Testis (tissue), 2 donors: ENCODE data around the gene DHDH.

ENCODE experiments used
- POLR2A ChIP-seq: fragments of 450-650 bp; IDR thresholded peaks from one replicate; pipeline ENCODE4 v1.6.1; 2017; ENCODE audit warnings: antibody characterized with exemption, mild to moderate bottlenecking, moderate library complexity
- TF ChIP-seq, protein P1 (sequence below), 3 experiments: fragments of 450-650 bp in 2 of 3; fragments of 200-600 bp in 1 of 3; sonication (generic) in 1 of 3; IDR thresholded peaks; one replicate each; pipeline ENCODE4 v1.5.1; 2016 to 2019; ENCODE audit warnings: antibody characterized with exemption in 3 of 3, mild to moderate bottlenecking in 2 of 3, moderate library complexity in 1 of 3

DNA sequence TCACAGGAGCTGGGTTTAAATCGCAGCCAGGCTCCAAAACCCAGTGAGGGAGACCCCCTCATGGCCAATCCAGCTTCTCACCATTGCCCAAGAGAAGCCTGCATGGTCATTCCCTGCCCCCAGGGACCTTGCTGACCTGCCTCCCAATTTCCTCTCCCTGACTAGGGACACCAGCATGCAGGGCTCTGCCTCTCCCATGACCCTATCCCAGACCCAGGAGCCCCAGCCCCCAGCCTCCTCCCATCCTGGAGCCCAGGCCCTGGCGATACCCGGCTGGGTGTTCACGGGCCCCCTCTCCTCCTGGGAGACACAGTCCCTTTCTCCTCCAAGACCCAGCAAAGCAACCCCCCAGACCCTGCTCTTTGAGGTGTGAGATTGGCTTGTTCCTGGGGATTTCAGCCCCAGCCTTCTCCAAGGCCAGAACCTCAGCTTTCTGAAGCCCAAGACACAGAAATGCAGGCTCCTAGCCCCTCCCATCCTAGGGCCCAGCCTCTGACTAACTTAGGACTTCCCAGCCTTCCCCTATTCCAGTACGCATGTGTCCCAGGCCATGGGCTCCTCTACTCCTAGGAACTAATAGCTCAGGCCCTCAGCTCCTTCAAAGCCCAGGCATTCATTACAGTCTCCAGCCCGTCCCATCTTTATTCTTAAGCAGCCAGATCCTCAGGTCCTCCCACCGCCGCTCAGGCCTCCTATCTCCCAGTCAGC, 58.5 kb downstream of the DHDH start:
- TF ChIP-seq, protein P1, sequence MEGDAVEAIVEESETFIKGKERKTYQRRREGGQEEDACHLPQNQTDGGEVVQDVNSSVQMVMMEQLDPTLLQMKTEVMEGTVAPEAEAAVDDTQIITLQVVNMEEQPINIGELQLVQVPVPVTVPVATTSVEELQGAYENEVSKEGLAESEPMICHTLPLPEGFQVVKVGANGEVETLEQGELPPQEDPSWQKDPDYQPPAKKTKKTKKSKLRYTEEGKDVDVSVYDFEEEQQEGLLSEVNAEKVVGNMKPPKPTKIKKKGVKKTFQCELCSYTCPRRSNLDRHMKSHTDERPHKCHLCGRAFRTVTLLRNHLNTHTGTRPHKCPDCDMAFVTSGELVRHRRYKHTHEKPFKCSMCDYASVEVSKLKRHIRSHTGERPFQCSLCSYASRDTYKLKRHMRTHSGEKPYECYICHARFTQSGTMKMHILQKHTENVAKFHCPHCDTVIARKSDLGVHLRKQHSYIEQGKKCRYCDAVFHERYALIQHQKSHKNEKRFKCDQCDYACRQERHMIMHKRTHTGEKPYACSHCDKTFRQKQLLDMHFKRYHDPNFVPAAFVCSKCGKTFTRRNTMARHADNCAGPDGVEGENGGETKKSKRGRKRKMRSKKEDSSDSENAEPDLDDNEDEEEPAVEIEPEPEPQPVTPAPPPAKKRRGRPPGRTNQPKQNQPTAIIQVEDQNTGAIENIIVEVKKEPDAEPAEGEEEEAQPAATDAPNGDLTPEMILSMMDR (IDR thresholded peaks at IDR 0.05): no peak
- no peak for TF ChIP-seq POLR2A
